ENCODE measurements around the gene DMBX1. TPM values are rescaled to one million over a fixed set of nuclear protein-coding genes. Genes with fewer than 3 reads are reported as not detected.

DMBX1 gene
- total and polyA plus RNA-seq, 9 of the 15 experiments (the other 6 are each of a cell fraction or from before 2014, with no cell fraction given), result 0.25 to 4.3 (median 1.0) TPM

DNA sequence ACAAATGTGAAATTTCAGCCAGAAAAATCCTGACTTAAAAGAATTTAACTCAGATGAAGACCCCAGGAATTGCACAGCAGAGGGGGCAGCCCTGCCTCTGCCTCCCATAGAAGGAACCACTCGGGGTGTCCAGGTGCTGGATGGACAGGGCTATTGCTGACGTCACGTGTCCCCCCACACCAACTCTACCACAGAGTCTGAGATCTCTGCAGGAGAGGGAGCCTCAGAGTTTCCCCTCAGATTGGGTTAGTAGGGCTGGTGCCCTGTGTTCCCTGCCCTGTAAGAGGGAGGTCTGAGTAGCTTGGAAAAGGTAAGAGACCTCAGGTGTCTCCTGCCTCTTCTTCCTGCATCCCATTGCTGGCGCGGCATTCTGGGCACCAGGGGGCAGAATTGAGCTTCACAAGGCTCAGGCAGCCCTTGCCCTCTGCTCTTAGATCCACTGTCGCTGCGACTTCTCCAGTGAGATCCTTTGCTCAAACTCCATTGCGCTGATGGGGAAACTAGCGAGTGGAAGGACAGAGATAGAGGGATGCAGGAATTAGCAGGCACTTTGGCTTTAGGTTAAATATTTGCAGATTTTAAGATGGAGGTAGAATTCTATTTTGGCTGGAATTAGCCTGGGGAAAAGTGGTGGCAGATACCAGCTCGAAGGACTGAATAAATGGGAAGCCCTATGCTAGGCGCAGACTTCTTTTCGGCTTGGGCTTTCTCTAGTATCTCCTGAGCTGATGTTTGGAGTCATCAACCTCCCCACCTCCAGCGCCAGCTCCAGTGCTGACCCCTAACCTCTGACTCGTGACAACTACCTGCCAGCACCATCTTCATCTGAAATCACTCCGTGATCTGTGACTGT, 42.8 kb upstream of the DMBX1 start (continued):
- TF ChIP-seq SAFB (IDR thresholded peaks at IDR 0.05; ENCODE audit: borderline replicate concordance, low read depth, low read length), result no peak
- TF ChIP-seq, protein P1, sequence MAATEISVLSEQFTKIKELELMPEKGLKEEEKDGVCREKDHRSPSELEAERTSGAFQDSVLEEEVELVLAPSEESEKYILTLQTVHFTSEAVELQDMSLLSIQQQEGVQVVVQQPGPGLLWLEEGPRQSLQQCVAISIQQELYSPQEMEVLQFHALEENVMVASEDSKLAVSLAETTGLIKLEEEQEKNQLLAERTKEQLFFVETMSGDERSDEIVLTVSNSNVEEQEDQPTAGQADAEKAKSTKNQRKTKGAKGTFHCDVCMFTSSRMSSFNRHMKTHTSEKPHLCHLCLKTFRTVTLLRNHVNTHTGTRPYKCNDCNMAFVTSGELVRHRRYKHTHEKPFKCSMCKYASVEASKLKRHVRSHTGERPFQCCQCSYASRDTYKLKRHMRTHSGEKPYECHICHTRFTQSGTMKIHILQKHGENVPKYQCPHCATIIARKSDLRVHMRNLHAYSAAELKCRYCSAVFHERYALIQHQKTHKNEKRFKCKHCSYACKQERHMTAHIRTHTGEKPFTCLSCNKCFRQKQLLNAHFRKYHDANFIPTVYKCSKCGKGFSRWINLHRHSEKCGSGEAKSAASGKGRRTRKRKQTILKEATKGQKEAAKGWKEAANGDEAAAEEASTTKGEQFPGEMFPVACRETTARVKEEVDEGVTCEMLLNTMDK (IDR thresholded peaks at IDR 0.05; ENCODE audit: borderline replicate concordance, insufficient read depth, low read depth, low read length, poor library complexity, severe bottlenecking), result no peak
- TF ChIP-seq TAF9B (IDR thresholded peaks at IDR 0.05; ENCODE audit: partially characterized antibody), result no peak
- TF ChIP-seq NCOA2 (IDR thresholded peaks at IDR 0.05; ENCODE audit: partially characterized antibody in 2 of 2), result no peak
- TF ChIP-seq ZC3H8 (IDR thresholded peaks at IDR 0.05), result no peak
- TF ChIP-seq ZNF764 (CRISPR knock-in tag; IDR thresholded peaks at IDR 0.05; ENCODE audit: low read depth), result no peak
- no peak for TF ChIP-seq E2F3 (CRISPR knock-in tag; IDR thresholded peaks at IDR 0.05)
- peak; percentile 91 to 98 for TF ChIP-seq RAD21 (CRISPR knock-in tag; conservative IDR thresholded peaks at IDR 0.05 in 1 of 2, IDR thresholded peaks at IDR 0.05 in 1 of 2)
- no peak for TF ChIP-seq KLF10 (CRISPR knock-in tag; IDR thresholded peaks at IDR 0.05)
- no peak for TF ChIP-seq ZNF589 (CRISPR knock-in tag; IDR thresholded peaks at IDR 0.05; ENCODE audit: low read depth)
- TF ChIP-seq ZNF347 (CRISPR knock-in tag; IDR thresholded peaks at IDR 0.05; ENCODE audit: low read depth), result no peak
- no peak for TF ChIP-seq HDAC8 (tag; IDR thresholded peaks at IDR 0.05)
- no peak for TF ChIP-seq SMARCA4 (IDR thresholded peaks at IDR 0.05)
- no peak for TF ChIP-seq ZNF133 (CRISPR knock-in tag; IDR thresholded peaks at IDR 0.05)
- TF ChIP-seq ZNF354B (CRISPR knock-in tag; IDR thresholded peaks at IDR 0.05), result no peak
- TF ChIP-seq ZNF232 (CRISPR knock-in tag; IDR thresholded peaks at IDR 0.05), result no peak
- no peak for TF ChIP-seq L3MBTL2 (IDR thresholded peaks at IDR 0.05)
- TF ChIP-seq, protein P2, sequence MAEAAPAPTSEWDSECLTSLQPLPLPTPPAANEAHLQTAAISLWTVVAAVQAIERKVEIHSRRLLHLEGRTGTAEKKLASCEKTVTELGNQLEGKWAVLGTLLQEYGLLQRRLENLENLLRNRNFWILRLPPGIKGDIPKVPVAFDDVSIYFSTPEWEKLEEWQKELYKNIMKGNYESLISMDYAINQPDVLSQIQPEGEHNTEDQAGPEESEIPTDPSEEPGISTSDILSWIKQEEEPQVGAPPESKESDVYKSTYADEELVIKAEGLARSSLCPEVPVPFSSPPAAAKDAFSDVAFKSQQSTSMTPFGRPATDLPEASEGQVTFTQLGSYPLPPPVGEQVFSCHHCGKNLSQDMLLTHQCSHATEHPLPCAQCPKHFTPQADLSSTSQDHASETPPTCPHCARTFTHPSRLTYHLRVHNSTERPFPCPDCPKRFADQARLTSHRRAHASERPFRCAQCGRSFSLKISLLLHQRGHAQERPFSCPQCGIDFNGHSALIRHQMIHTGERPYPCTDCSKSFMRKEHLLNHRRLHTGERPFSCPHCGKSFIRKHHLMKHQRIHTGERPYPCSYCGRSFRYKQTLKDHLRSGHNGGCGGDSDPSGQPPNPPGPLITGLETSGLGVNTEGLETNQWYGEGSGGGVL (CRISPR knock-in tag; IDR thresholded peaks at IDR 0.05), result no peak
- TF ChIP-seq ZNF24 (IDR thresholded peaks at IDR 0.05), result peak; percentile 65; the same call in 1 of the 2 replicates
- no peak for TF ChIP-seq ZNF609 (CRISPR knock-in tag; IDR thresholded peaks at IDR 0.05; ENCODE audit: borderline replicate concordance)
- TF ChIP-seq CAMTA2 (CRISPR knock-in tag; conservative IDR thresholded peaks at IDR 0.05), result no peak
